Measurements from ENCODE around the gene ZFR2. TPM values are rescaled to one million over a fixed set of nuclear protein-coding genes. Genes with fewer than 3 reads are reported as not detected.

The ZFR2 gene
- total and polyA plus RNA-seq, 9 donors: 0.05 to 0.25 (median 0.14) TPM; not detected in 3

- intact Hi-C loops (cut with DNase I): no loop called here
- no peak for DNase-seq
- Histone ChIP-seq H3K4me1 (ENCODE audit: insufficient read depth) (peaks cover 2% of the 10 kb centered on the region), H3K9me3 (no peaks in the 10 kb centered on the region), H3K27ac (no peak overlapping the region), H3K27me3 (no peaks in the 10 kb centered on the region), H3K36me3 (no peaks in the 10 kb centered on the region), H3K4me3 (no peak overlapping the region)
- 28 to 39% (median 33%) methylated on average over 50 to 53 of the region's 53 CpGs for WGBS, 3 donors
- TF ChIP-seq CTCF (IDR thresholded peaks at IDR 0.05) (no peak), POLR2A (IDR thresholded peaks at IDR 0.05) (no peak), EP300 (IDR thresholded peaks at IDR 0.05) (no peak)
These were observed 98.5 kb downstream of the ZFR2 start for GRCh38 chr19:3770136-3770999.

- Histone ChIP-seq H3K9me3 (no peaks in the 10 kb centered on the region), H3K4me3 (no peak overlapping the region), H3K36me3 (no peaks in the 10 kb centered on the region), H3K4me1 (ENCODE audit: insufficient read depth) (peaks cover 2% of the 10 kb centered on the region), H3K27me3 (no peaks in the 10 kb centered on the region), H3K27ac (no peak overlapping the region)
- TF ChIP-seq CTCF (IDR thresholded peaks at IDR 0.05): no peak
- no peak for TF ChIP-seq EP300 (IDR thresholded peaks at IDR 0.05)
- TF ChIP-seq POLR2A (IDR thresholded peaks at IDR 0.05): no peak
- WGBS, 3 donors: 81 to 90% (median 82%) methylated on average over 17 of the region's 17 CpGs
- DNase-seq: no peak
- intact Hi-C loops (cut with DNase I): no loop called here
These were observed 99.3 kb downstream of the ZFR2 start for GRCh38 chr19:3769494-3769893.

GRCh38 chr19:3768748-3769099 is 100.1 kb downstream of the ZFR2 start:
- H3K9me3 ChIP-seq: no peaks in the 10 kb centered on the region
- no peak overlapping the region for H3K27ac ChIP-seq
- no peak overlapping the region for H3K4me3 ChIP-seq
- TF ChIP-seq CTCF (IDR thresholded peaks at IDR 0.05) (no peak), POLR2A (IDR thresholded peaks at IDR 0.05) (no peak), EP300 (IDR thresholded peaks at IDR 0.05) (no peak)
- 84 to 92% (median 90%) methylated on average over 7 of the region's 7 CpGs for WGBS, 3 donors
- DNase-seq: no peak
- H3K36me3 ChIP-seq: no peaks in the 10 kb centered on the region
- H3K27me3 ChIP-seq: no peaks in the 10 kb centered on the region
- peaks cover 2% of the 10 kb centered on the region for H3K4me1 ChIP-seq (ENCODE audit: insufficient read depth)
- intact Hi-C loops (cut with DNase I): no loop called here

GRCh38 chr19:3768015-3768747 is 100.7 kb downstream of the ZFR2 start:
- intact Hi-C loops (cut with DNase I): no loop called here
- DNase-seq: no peak
- TF ChIP-seq CTCF (IDR thresholded peaks at IDR 0.05): no peak
- no peaks in the 10 kb centered on the region for H3K27me3 ChIP-seq
- no peak overlapping the region for H3K4me3 ChIP-seq
- H3K36me3 ChIP-seq: no peaks in the 10 kb centered on the region
- H3K4me1 ChIP-seq (ENCODE audit: insufficient read depth): peaks cover 2% of the 10 kb centered on the region
- H3K9me3 ChIP-seq: no peaks in the 10 kb centered on the region
- WGBS, 3 donors: 85 to 87% (median 87%) methylated on average over 24 to 25 of the region's 25 CpGs
- no peak overlapping the region for H3K27ac ChIP-seq
